A549 (cell line): Measurements from ENCODE around the gene MYLK2. TPM values are rescaled to one million over a fixed set of nuclear protein-coding genes. Genes with fewer than 3 reads are reported as not detected.

Source experiments
- polyA plus RNA-seq, 4 experiments: library from polyadenylated mRNA; depleted of rRNA in 3 of 4; stranded (reverse); fragments of >200 nt; fragmentation: RNase III in 1 of 4; extraction: RNeasy Plus Mini Kit Qiagen cat#74134 plus additional on column Dnase treatment in 1 of 4; gene quantifications; 2 replicates in 3 of 4; 3 replicates in 1 of 4; pipeline ENCODE4 v1.2.3, GENCODE V29; 2011 to 2017
- small RNA-seq, 6 experiments: library from RNA; depleted of rRNA; stranded (forward); fragments of <200 nt; gene quantifications; one replicate each; pipeline ENCODE3, GENCODE V24; 2012

The MYLK2 gene
- polyA plus RNA-seq, 2 of the 4 experiments (the other 2 are of a cell fraction), result 0.09 to 0.36 TPM

Small RNA genes within 50 kb of the gene (small RNA-seq; reads per million reads assigned to genes)
- 0 reads per million in 6 experiments for gene AL160175.1

Other genes with a start within 250 kb of the MYLK2 start
- 237 and 250 TPM in 2 replicates for gene ID1, start 214.1 kb upstream of the MYLK2 start, polyA plus RNA-seq (2011; rRNA removed)
- 257 to 432 TPM (median 387 TPM) in 3 replicates for gene ID1, start 214.1 kb upstream of the MYLK2 start, polyA plus RNA-seq (2017; fragmentation: RNase III; extraction: RNeasy Plus Mini Kit Qiagen cat#74134 plus additional on column Dnase treatment)
- not detected in 2 replicates for gene COX4I2, start 181.4 kb upstream of the MYLK2 start, polyA plus RNA-seq (2011; rRNA removed)
- gene COX4I2, start 181.4 kb upstream of the MYLK2 start, polyA plus RNA-seq (2017; fragmentation: RNase III; extraction: RNeasy Plus Mini Kit Qiagen cat#74134 plus additional on column Dnase treatment), result not detected in 3 replicates
- gene BCL2L1, start 96.5 kb upstream of the MYLK2 start, polyA plus RNA-seq (2011; rRNA removed), result 159 and 178 TPM in 2 replicates
- 143 to 157 TPM (median 154 TPM) in 3 replicates for gene BCL2L1, start 96.5 kb upstream of the MYLK2 start, polyA plus RNA-seq (2017; fragmentation: RNase III; extraction: RNeasy Plus Mini Kit Qiagen cat#74134 plus additional on column Dnase treatment)
- gene TPX2, start 80.1 kb upstream of the MYLK2 start, polyA plus RNA-seq (2011; rRNA removed), result 79.4 and 92.9 TPM in 2 replicates
- 84.9 to 106 TPM (median 92.9 TPM) in 3 replicates for gene TPX2, start 80.1 kb upstream of the MYLK2 start, polyA plus RNA-seq (2017; fragmentation: RNase III; extraction: RNeasy Plus Mini Kit Qiagen cat#74134 plus additional on column Dnase treatment)
- gene FOXS1, start 26.2 kb downstream of the MYLK2 start, polyA plus RNA-seq (2011; rRNA removed), result 1.0 and 1.5 TPM in 2 replicates
- 1.9 to 3.7 TPM (median 3.4 TPM) in 3 replicates for gene FOXS1, start 26.2 kb downstream of the MYLK2 start, polyA plus RNA-seq (2017; fragmentation: RNase III; extraction: RNeasy Plus Mini Kit Qiagen cat#74134 plus additional on column Dnase treatment)
- 0.46 and 0.53 TPM in 2 replicates for gene DUSP15, start 51.2 kb downstream of the MYLK2 start, polyA plus RNA-seq (2011; rRNA removed)
- 0.70 to 1.3 TPM (median 0.96 TPM) in 3 replicates for gene DUSP15, start 51.2 kb downstream of the MYLK2 start, polyA plus RNA-seq (2017; fragmentation: RNase III; extraction: RNeasy Plus Mini Kit Qiagen cat#74134 plus additional on column Dnase treatment)
- 0.06 and 0.08 TPM in 2 replicates for gene TTLL9, start 51.3 kb downstream of the MYLK2 start, polyA plus RNA-seq (2011; rRNA removed)
- 0.04 to 0.24 TPM (median 0.15 TPM) in 3 replicates for gene TTLL9, start 51.3 kb downstream of the MYLK2 start, polyA plus RNA-seq (2017; fragmentation: RNase III; extraction: RNeasy Plus Mini Kit Qiagen cat#74134 plus additional on column Dnase treatment)
- gene PDRG1, start 132.7 kb downstream of the MYLK2 start, polyA plus RNA-seq (2011; rRNA removed), result 15.3 and 20.7 TPM in 2 replicates
- gene PDRG1, start 132.7 kb downstream of the MYLK2 start, polyA plus RNA-seq (2017; fragmentation: RNase III; extraction: RNeasy Plus Mini Kit Qiagen cat#74134 plus additional on column Dnase treatment), result 25.2 to 27.8 TPM (median 27.2 TPM) in 3 replicates
- not detected in 2 replicates for gene XKR7, start 148.8 kb downstream of the MYLK2 start, polyA plus RNA-seq (2011; rRNA removed)
- gene XKR7, start 148.8 kb downstream of the MYLK2 start, polyA plus RNA-seq (2017; fragmentation: RNase III; extraction: RNeasy Plus Mini Kit Qiagen cat#74134 plus additional on column Dnase treatment), result 0.01 TPM in 1 of 3 replicates, not detected in the others
- 0.05 and 0.13 TPM in 2 replicates for gene CCM2L, start 191.1 kb downstream of the MYLK2 start, polyA plus RNA-seq (2011; rRNA removed)
- gene CCM2L, start 191.1 kb downstream of the MYLK2 start, polyA plus RNA-seq (2017; fragmentation: RNase III; extraction: RNeasy Plus Mini Kit Qiagen cat#74134 plus additional on column Dnase treatment), result 0.13 to 0.32 TPM (median 0.18 TPM) in 3 replicates
- gene HCK, start 232.9 kb downstream of the MYLK2 start, polyA plus RNA-seq (2011; rRNA removed), result 0.06 and 0.07 TPM in 2 replicates
- 0.07 TPM in 1 of 3 replicates, not detected in the others for gene HCK, start 232.9 kb downstream of the MYLK2 start, polyA plus RNA-seq (2017; fragmentation: RNase III; extraction: RNeasy Plus Mini Kit Qiagen cat#74134 plus additional on column Dnase treatment)